MM.1S (cell line): ENCODE results near the gene GAREM1.

ENCODE experiments used
- CTCF ChIP-seq: fragments of 300-600 bp; sonication (generic); IDR thresholded peaks from 2 replicates; pipeline ENCODE4 v1.5.1; 2016; ENCODE audit warnings: antibody characterized with exemption, low read length, mixed read lengths
- EZH2 ChIP-seq: fragments of 300-600 bp; sonication (generic); optimal IDR thresholded peaks from 2 replicates; pipeline ENCODE3; 2017; ENCODE audit warnings: low read depth, mild to moderate bottlenecking, antibody characterized with exemption, low read length, mixed read lengths
- EZH2phosphoT487 ChIP-seq: fragments of 300-600 bp; sonication (generic); IDR thresholded peaks from 2 replicates; pipeline ENCODE4 v1.6.1; 2018; ENCODE audit warnings: antibody characterized with exemption, low read length

GRCh38 chr18:32355896-32356295, 114.8 kb downstream of the GAREM1 start:
- no peak for TF ChIP-seq CTCF
- no peak for TF ChIP-seq EZH2phosphoT487
- no peak for TF ChIP-seq EZH2
